ENCODE data around the gene LSG1. TPM values are rescaled to one million over a fixed set of nuclear protein-coding genes. Genes with fewer than 3 reads are reported as not detected.

The LSG1 gene
- total RNA-seq, 1 donor from 2014 or later = 36.8 TPM

GRCh38 chr3:194598771-194599557, 73.0 kb downstream of the LSG1 start:
- DNase-seq (no peak), ATAC-seq (no peak)
- no peaks in the 10 kb centered on the region for H3K36me3 ChIP-seq
- intact Hi-C loops (cut with DNase I) = no loop called here
- no peak overlapping the region for H3K4me3 ChIP-seq
- H3K27ac ChIP-seq = no peak overlapping the region
- H3K27me3 ChIP-seq = no peaks in the 10 kb centered on the region
- no peaks in the 10 kb centered on the region for H3K4me1 ChIP-seq
- H3K9me3 ChIP-seq = no peaks in the 10 kb centered on the region
- TF ChIP-seq, protein P1, sequence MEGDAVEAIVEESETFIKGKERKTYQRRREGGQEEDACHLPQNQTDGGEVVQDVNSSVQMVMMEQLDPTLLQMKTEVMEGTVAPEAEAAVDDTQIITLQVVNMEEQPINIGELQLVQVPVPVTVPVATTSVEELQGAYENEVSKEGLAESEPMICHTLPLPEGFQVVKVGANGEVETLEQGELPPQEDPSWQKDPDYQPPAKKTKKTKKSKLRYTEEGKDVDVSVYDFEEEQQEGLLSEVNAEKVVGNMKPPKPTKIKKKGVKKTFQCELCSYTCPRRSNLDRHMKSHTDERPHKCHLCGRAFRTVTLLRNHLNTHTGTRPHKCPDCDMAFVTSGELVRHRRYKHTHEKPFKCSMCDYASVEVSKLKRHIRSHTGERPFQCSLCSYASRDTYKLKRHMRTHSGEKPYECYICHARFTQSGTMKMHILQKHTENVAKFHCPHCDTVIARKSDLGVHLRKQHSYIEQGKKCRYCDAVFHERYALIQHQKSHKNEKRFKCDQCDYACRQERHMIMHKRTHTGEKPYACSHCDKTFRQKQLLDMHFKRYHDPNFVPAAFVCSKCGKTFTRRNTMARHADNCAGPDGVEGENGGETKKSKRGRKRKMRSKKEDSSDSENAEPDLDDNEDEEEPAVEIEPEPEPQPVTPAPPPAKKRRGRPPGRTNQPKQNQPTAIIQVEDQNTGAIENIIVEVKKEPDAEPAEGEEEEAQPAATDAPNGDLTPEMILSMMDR (IDR thresholded peaks at IDR 0.05) = no peak

DNA sequence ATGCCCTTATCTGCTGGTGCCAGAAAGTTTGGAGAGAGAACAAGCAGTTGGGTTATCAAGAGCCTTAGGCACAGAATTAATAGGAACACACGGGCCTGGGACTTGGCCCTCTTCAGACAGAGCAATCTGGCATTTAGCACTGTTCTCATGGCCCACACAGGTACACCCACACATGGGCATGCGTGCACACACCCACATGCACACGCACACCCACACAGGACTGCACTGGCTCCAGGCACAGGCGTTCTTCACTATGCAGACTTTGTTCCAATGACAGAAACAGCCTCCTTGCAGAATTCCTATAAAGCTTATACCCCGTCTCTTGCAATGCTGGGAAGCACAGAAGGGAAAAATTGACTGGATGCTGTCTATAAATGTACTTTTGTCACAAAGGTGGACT, 75.1 kb downstream of the LSG1 start:
- intact Hi-C loops (cut with DNase I) = no loop called here
- H3K9me3 ChIP-seq = no peaks in the 10 kb centered on the region
- no peak overlapping the region for H3K4me3 ChIP-seq
- H3K27me3 ChIP-seq = no peaks in the 10 kb centered on the region
- TF ChIP-seq, protein P1 (IDR thresholded peaks at IDR 0.05) = no peak
- DNase-seq (no peak), ATAC-seq (no peak)
- no peak overlapping the region for H3K27ac ChIP-seq
- no peaks in the 10 kb centered on the region for H3K36me3 ChIP-seq
- no peaks in the 10 kb centered on the region for H3K4me1 ChIP-seq

DNA sequence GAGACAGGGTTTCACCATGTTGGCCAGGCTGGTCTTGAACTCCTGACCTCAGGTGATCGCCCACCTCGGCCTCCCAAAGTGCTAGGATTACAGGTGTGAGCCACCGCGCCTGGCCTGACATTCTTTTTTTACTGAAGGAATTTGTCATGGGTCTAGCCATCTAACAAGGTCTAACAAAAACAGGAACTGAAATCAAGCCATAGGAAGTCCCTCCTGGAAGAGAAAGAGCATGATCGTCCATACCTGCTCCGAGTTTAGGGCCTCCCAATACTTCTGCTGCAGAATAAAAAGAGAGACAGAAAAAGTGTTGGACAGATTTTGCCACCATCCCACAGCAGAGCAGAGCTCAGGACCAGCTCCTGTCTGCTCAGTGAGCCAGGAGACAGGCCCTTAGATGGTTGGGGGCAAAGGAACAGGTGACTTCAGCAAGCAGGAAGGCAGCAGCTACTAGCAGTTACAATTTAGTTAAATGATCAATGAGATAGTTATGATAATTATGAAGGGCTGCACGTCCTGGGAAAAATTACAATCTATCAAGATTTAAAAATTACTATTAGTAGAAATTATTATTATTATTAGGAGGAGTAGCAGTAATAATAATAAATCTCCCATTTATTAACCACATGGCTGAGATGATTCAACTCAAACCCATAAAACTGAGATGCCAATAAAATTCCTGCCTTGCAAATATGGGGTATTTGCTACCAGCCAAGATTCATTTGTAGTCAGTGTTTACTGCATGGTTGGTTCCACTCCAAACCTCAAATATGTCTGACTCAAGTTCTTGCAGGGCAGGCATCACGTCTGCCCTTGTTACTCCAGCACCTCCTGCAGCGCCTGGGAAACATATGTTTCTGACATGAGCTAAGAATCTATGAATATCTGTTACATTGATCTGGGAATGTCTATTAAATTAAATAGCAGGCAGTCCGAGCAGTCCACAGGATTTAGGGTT, 78.9 kb downstream of the LSG1 start:
- TF ChIP-seq, protein P1 (IDR thresholded peaks at IDR 0.05) = no peak
- ATAC-seq = peak; percentile 60

More for the DNA sequence above, 78.9 kb downstream of the LSG1 start:
- Histone ChIP-seq H3K36me3 (no peaks in the 10 kb centered on the region), H3K27me3 (no peaks in the 10 kb centered on the region), H3K4me3 (no peak overlapping the region), H3K4me1 (no peaks in the 10 kb centered on the region), H3K27ac (no peak overlapping the region), H3K9me3 (no peaks in the 10 kb centered on the region)
- intact Hi-C loops (cut with DNase I) = loop anchor here (5.0 kb wide), 1 partner anchor 121 kb away; no protein-coding TSS in a partner anchor
- DNase-seq = no peak

Other genes starting within 250 kb of the LSG1 start
- gene ATP13A3, start 185.2 kb downstream of the LSG1 start, total RNA-seq = 101 TPM
- 25.3 TPM for gene TMEM44, start 38.8 kb downstream of the LSG1 start, total RNA-seq
- 25.7 TPM for gene FAM43A, start 13.7 kb upstream of the LSG1 start, total RNA-seq